Measurements from ENCODE around the gene SLC12A2. TPM values are rescaled to one million over a fixed set of nuclear protein-coding genes. Genes with fewer than 3 reads are reported as not detected.

SLC12A2 gene
- total RNA-seq, 1 experiment from 2014 or later, result 41.2 TPM

DNA sequence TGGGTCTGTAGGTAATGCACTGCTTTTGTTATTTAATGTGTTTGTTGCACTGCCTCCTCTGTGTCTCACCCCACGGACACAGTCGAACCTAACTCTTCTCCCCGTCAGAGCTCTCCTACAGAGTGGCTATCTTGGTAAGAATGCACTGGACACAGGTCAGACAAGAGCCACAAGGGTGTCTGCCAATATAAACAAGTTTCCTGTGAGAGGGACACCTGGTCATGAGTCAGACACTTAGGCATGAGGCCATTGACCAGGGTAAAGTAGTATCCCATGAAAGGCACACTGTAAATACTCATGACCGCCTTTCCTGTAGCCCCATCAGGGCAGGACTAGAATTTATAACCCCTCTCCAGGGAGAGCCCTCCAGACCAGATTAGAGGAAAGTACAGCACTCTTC lies 115.5 kb downstream of the SLC12A2 start:
- intact Hi-C loops (cut with micrococcal nuclease), result loop anchor here (2.0 kb wide), 1 partner anchor 324 kb away; no protein-coding TSS in a partner anchor
- Histone ChIP-seq H3K27me3 (ENCODE audit: insufficient read depth, low read length) (no peaks in the 10 kb centered on the region), H3K9ac (ENCODE audit: low read length) (no peak overlapping the region), H3K27ac (ENCODE audit: low read depth, low read length) (no peak overlapping the region), H3K4me1 (ENCODE audit: control insufficient read depth in 1 of 2, insufficient read depth in 2 of 2, low read length in 2 of 2) (peaks cover 9 to 18% of the 10 kb centered on the region in 2 experiments), H2AFZ (ENCODE audit: low read depth, low read length, poor library complexity, severe bottlenecking) (no peak overlapping the region), H3K4me3 (replicated peaks in 1 of 2; ENCODE audit: low read depth in 1 of 2, low read length in 2 of 2) (no peak overlapping the region), H3K36me3 (ENCODE audit: control insufficient read depth in 1 of 2, insufficient read depth in 2 of 2, low read length in 2 of 2) (no peaks in the 10 kb centered on the region), H3K4me2 (ENCODE audit: low read length) (peak overlapping the region; percentile 46), H3K79me2 (ENCODE audit: insufficient read depth, low read length) (no peaks in the 10 kb centered on the region), H3K9me3 (ENCODE audit: control insufficient read depth in 1 of 2, insufficient read depth in 1 of 2, low read depth in 1 of 2, low read length in 2 of 2) (no peaks in the 10 kb centered on the region), H4K20me1 (ENCODE audit: insufficient read depth) (no peaks in the 10 kb centered on the region), H3K9me2 (ENCODE audit: insufficient read depth) (no peaks in the 10 kb centered on the region)
- CTCF ChIA-PET, result interaction anchor here (1.4 kb wide), 1 partner anchor 324 kb away, joined by 5 read pairs; no protein-coding TSS in a partner anchor
- no TSS peak for BruUV-seq (replicated peaks)
- DNase-seq (ENCODE audit: low read depth, low spot score) (peak; percentile 51), ATAC-seq (peak; percentile 74)
- TF ChIP-seq SIN3A (IDR thresholded peaks at IDR 0.05; ENCODE audit: low read depth), result no peak
- TF ChIP-seq EZH2phosphoT487 (IDR thresholded peaks at IDR 0.05; ENCODE audit: borderline replicate concordance), result no peak
- TF ChIP-seq, protein P1, sequence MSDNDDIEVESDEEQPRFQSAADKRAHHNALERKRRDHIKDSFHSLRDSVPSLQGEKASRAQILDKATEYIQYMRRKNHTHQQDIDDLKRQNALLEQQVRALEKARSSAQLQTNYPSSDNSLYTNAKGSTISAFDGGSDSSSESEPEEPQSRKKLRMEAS (IDR thresholded peaks at IDR 0.05), result peak; percentile 48; the same call in 1 of the 2 replicates
- TF ChIP-seq RAD21 (IDR thresholded peaks at IDR 0.05; ENCODE audit: low read depth), result no peak; the same call in 1 of the 2 replicates
- peak; percentile 79 for TF ChIP-seq JUND (IDR thresholded peaks at IDR 0.05)
- TF ChIP-seq, protein P2, sequence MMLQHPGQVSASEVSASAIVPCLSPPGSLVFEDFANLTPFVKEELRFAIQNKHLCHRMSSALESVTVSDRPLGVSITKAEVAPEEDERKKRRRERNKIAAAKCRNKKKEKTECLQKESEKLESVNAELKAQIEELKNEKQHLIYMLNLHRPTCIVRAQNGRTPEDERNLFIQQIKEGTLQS (IDR thresholded peaks at IDR 0.05), result no peak
- TF ChIP-seq CBX3 (IDR thresholded peaks at IDR 0.05; ENCODE audit: low read depth), result peak; percentile 89
- peak; percentile 76 for TF ChIP-seq FOSL1 (IDR thresholded peaks at IDR 0.05; ENCODE audit: low read depth)
- 0 out of 2 replicates have a peak, but pooled peaks have one; percentile 29 for TF ChIP-seq CEBPB (IDR thresholded peaks at IDR 0.05; ENCODE audit: low read depth)
- TF ChIP-seq, protein P3, sequence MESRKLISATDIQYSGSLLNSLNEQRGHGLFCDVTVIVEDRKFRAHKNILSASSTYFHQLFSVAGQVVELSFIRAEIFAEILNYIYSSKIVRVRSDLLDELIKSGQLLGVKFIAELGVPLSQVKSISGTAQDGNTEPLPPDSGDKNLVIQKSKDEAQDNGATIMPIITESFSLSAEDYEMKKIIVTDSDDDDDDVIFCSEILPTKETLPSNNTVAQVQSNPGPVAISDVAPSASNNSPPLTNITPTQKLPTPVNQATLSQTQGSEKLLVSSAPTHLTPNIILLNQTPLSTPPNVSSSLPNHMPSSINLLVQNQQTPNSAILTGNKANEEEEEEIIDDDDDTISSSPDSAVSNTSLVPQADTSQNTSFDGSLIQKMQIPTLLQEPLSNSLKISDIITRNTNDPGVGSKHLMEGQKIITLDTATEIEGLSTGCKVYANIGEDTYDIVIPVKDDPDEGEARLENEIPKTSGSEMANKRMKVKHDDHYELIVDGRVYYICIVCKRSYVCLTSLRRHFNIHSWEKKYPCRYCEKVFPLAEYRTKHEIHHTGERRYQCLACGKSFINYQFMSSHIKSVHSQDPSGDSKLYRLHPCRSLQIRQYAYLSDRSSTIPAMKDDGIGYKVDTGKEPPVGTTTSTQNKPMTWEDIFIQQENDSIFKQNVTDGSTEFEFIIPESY (IDR thresholded peaks at IDR 0.05; ENCODE audit: extremely low read depth, insufficient replicate concordance, low read length), result no peak
- TF ChIP-seq POLR2AphosphoS5 (IDR thresholded peaks at IDR 0.05; ENCODE audit: low read depth, low read length), result peak; percentile 48; the same call in 1 of the 2 replicates
- TF ChIP-seq SP1 (IDR thresholded peaks at IDR 0.05; ENCODE audit: low read depth), result peak; percentile 66
- RAD21 ChIA-PET (ENCODE audit: low non-redundant PET in 1 of 2, low total read pairs in 2 of 2, uncharacterized antibody in 2 of 2, unreplicated experiment in 2 of 2), result no interaction called here
- POLR2A ChIA-PET, result no interaction called here

Data from HCT116 (cell line).